HG02798 (cell line): Measurements from ENCODE around the gene ADSS1.

Experiments
- ATAC-seq: cut with Tn5 transposase; IDR thresholded peaks from one replicate; pipeline ENCODE4 v1.9.1; 2021; ENCODE audit warnings: mild to moderate bottlenecking; ENCODE audit not compliant: unreplicated experiment, poor library complexity

ADSS1 gene

DNA sequence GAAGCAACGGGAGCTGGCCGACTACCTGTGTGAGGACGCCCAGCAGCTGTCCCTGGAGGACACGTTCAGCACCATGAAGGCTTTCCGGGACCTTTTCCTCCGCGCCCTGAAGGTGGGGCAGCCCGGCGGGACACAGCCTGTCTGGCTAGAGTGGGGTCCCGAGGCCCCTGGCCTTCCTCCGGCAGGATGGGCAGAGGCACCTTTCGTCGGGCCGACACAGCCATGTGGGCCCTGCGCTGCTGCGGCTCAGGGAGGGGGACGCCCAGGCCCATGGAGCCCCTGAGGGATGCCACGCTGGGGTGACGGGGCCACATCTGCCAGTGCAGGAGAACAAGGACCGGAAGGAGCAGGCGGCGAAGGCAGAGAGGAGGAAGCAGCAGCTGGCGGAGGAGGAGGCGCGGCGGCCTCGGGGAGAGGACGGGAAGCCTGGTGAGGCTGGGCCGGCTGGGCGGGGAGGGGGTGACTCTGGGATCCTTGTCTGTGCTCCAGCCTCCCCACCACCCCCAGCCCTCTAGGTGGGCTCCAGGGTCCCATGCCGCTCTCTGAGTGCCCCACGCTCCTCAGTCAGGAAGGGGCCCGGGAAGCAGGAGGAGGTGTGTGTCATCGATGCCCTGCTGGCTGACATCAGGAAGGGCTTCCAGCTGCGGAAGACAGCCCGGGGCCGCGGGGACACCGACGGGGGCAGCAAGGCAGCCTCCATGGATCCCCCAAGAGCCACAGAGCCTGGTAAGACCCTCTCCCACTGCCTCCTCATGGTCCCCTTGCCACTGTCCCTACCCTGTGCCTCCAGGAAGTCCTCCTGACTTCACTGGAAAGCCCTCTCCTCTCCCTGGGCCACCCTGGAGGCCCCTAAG is 10.9 kb upstream of the ADSS1 start:
- ATAC-seq = no peak

GRCh38 chr14:104714066-104714465 is 10.0 kb upstream of the ADSS1 start:
- ATAC-seq = no peak

DNA sequence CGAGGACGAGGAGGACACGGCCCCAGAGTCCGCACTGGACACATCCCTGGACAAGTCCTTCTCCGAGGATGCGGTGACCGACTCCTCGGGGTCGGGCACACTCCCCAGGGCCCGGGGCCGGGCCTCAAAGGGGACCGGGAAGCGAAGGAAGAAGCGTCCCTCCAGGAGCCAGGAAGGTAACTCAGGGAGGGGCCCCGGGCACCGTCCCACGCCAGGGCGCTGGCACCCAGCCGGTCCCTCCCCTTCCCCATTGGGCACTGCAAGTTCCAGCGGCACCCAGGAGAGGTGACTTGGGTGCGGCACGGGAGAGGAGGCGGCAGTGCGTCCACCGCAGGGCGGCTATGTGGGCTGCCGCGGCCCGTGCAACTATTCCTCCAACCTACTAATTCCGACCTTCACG is 9.3 kb upstream of the ADSS1 start:
- ATAC-seq = no peak

- ATAC-seq = no peak
Observed at GRCh38 chr14:104715416-104715815, 8.6 kb upstream of the ADSS1 start.

DNA sequence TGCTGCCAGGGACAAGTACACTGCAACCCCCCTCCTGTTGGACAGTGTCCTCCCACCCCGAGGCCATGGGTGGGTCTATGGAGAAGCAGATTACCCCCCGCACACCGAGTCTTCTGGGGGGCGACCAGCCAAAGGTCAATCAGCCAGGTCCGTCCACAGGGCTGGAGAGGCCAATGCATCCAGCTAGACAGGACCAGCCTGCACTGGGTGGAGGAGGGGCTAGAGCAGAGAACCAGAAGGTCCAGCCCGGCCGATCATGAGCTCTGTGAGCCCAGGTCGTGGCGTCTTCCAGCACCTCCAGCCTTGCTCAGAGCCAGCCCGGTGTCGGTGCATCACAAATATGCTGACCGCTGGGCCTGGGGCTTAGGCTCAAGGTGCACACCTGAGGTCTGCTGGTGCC is 8.2 kb upstream of the ADSS1 start:
- ATAC-seq = no peak

- no peak for ATAC-seq
Observed at GRCh38 chr14:104717137-104717536, 6.9 kb upstream of the ADSS1 start.

GRCh38 chr14:104717646-104718045 is 6.4 kb upstream of the ADSS1 start:
- ATAC-seq = no peak

DNA sequence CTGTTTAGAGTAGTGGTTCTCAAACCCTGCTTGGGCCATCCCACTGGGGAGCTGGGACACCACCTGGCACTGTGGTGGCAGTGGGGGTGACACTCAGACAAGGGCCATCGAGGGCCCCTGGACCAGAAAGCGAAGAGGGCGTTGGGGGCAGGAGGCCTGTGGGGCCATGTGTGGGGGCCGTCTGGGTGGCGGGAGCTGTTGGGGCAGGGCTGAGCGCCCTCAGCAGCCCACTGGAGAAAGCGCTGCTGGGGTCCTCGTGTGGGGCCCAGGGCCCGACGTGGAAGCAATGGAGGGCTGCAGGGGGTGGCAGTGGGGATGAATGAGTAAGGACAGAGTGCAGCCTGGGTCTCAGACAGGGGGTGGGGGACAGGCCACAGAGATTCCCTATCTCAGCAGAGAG is 5.9 kb upstream of the ADSS1 start:
- no peak for ATAC-seq

DNA sequence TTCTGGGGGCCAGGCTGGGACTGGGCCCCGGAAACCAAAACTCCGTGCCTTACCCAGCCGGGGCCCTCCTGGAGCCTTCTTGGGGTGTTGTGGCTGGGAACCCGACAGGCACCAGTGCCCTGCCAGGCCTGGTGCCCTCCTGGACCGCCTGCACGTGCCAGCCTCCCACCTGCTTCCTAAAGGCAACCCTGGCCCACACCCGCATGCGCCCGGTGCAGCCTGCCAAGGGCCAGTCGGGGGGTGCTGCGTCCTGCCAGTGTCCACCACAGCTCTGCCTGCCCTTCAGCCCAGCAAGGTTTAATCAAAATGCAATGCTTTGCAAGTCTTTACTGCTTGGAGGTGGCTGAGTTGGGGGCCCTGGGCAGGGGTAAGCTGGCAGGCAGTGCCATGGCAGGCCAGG is 5.2 kb upstream of the ADSS1 start:
- no peak for ATAC-seq

GRCh38 chr14:104719343-104719742 is 4.7 kb upstream of the ADSS1 start:
- no peak for ATAC-seq

- no peak for ATAC-seq
Observed at GRCh38 chr14:104721505-104722431, 2.3 kb upstream of the ADSS1 start.

- no peak for ATAC-seq
Observed at GRCh38 chr14:104722938-104723650, 935 bp upstream of the ADSS1 start.

DNA sequence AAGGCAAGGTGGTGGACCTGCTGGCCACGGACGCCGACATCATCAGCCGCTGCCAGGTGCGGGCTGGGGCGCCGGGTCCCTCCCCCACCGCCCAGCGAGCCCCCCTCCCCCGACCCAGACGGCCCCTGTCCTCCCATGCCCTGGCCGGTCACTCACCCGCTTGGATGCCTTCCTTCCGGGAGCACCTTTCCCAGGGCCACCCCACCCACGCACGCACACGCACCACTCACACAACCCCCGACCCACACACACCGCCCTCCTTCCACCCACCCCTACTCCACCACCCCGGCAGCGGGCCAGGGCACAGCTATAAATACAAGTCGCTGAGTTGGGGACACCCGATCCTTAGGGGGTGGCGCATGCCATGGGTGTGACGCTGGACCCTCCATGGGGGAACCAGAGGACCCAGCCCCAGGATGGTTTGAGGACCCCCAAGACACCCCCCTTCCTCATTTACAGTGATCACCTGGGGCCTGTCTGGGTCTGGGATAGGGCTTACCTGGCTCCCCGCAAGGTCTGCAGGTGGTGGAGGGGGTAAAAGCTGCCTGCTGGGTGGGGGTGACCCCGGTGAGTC is 465 bp downstream of the ADSS1 start:
- ATAC-seq = peak; percentile 3

DNA sequence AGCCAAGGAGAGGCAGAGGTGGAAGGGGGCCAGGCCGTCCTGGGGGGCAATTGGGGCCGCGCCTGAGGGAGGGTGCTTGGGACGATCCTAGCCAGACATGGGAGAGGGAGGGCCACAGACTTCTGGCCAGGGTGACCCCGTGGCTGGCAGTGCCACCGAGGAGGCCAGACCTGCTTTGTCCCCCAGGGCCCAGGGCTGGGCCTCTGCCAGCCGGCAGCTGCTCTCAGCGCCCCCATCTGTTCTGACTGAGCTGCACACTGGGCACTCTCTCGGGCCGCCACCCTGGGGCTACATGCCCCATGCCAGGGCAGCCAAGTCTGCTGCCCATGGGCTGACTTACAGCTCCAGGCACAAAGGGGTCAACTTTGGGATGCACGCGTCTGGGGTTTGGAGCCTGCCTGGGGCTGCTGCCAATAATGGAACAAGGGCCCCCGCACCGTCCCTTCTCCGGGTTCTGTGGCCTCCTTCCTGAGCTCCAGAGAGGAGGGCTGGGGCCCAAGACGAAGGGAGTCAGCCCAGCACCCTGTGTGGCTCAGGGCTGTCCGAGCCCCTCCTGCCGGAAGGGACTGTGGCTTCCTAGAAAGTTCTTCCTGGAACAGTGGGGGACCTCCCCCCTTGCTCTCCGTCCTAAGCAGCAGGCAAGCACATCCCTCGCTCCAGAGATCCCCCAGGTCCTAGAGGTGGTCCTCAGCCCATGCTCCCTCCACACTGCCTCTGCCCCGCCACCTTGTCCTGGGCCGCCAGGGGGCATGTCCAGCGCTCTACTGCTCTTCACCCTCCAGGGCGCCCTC is 1.1 kb downstream of the ADSS1 start:
- ATAC-seq = no peak

DNA sequence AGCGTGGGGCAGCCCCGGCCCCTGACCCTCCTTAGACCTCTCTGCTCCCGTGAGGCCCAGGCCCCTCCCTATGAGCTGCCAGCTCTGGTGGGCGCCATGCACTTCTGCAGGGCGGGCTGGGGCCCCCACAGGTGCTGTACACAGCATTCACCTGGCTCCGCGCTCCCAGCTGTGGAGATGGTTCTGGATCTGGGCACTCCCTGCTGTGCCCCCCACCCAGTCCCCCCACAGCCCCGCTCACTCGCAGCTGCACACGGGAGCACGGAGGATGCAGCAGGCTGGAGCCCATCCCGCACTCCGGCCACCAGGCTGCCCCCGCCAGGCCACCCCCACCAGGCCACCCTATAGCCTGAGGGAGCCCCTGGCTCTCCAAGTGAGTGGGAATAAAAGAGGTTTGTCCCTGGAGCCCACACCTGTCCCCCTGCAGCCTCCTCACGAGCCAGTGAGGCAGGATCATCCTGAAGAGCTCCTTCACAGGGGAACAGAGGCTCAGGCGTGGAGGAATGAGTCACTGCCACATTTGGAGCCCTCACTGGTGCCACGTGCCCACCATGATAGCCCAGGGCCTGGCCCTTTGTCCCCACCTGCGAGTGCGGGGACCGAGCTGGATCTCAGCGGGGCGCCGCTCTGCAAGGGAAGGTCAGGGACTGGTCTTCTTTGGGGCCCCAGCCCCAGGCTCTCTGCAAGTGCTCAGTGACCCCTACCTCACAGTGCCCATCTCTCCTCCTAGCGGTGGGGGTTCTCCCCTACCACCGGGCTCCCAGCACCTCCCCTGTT is 1.9 kb downstream of the ADSS1 start:
- no peak for ATAC-seq

- no peak for ATAC-seq
Observed at GRCh38 chr14:104726600-104727451, 2.8 kb downstream of the ADSS1 start.

- no peak for ATAC-seq
Observed at GRCh38 chr14:104728631-104729030, 4.6 kb downstream of the ADSS1 start.
